B cell (primary cell): ENCODE measurements around the gene COQ7. TPM values are rescaled to one million over a fixed set of nuclear protein-coding genes. Genes with fewer than 3 reads are reported as not detected.

Experiments
- ATAC-seq: fragments of 200-7000 bp; cut with Tn5 transposase; one replicate; pipeline ENCODE4 v1.10.0; 2021; ENCODE audit warnings: low read depth, mild to moderate bottlenecking, moderate number of reproducible peaks, moderate library complexity
- CTCF ChIA-PET: fragments of 350-600 bp; sonication (Branson Sonifier 250); formaldehyde crosslinking; loops from one replicate; lab custom pipeline; 2021; ENCODE audit warnings: antibody characterized with exemption, inconsistent platforms; lab: Charles Lee
- POLR2A ChIA-PET: fragments of 350-600 bp; sonication (Branson Sonifier 250); formaldehyde crosslinking; loops from one replicate; lab custom pipeline; 2021; ENCODE audit warnings: antibody characterized with exemption; lab: Charles Lee
- DNase-seq: peaks from one replicate; pipeline ENCODE4 v3.0.0; 2013
- H2AFZ ChIP-seq: 2 replicates; pipeline ENCODE4 v1.6.1; 2012; ENCODE audit warnings: mild to moderate bottlenecking, low read depth, low read length; ENCODE audit not compliant: insufficient read depth, poor library complexity, severe bottlenecking
- H3K27ac ChIP-seq, 2 donors: 1 replicate in 1 of 2; 2 replicates in 1 of 2; pipeline ENCODE4 v1.5.1; 2012 to 2013; ENCODE audit warnings: low read length in 2 of 2, mild to moderate bottlenecking in 2 of 2, moderate library complexity in 1 of 2
- H3K27me3 ChIP-seq, 4 experiments: fragments of 200-600 bp in 1 of 4; sonication (generic) in 1 of 4; replicated peaks in 1 of 4; 1 replicate in 2 of 4; 2 replicates in 2 of 4; pipeline versions ENCODE4 v1.6.1 to v1.7.0; 2013 to 2016; ENCODE audit warnings: low read length in 3 of 4, mild to moderate bottlenecking in 2 of 4, mixed read lengths in 1 of 4, moderate library complexity in 1 of 4; ENCODE audit not compliant: insufficient read depth in 4 of 4, control insufficient read depth in 3 of 4; ENCODE audit errors: control extremely low read depth in 1 of 4
- H3K36me3 ChIP-seq, 2 experiments: replicated peaks in 1 of 2; 1 replicate in 1 of 2; 2 replicates in 1 of 2; pipeline versions ENCODE4 v1.6.1 to v1.7.1; 2013; ENCODE audit warnings: low read length in 1 of 2; ENCODE audit not compliant: insufficient read depth in 2 of 2, control insufficient read depth in 1 of 2; ENCODE audit errors: control extremely low read depth in 1 of 2, extremely low read depth in 1 of 2
- H3K4me1 ChIP-seq, 2 donors: fragments of 200-600 bp in 1 of 2; sonication (generic) in 1 of 2; 1 replicate in 1 of 2; 2 replicates in 1 of 2; pipeline versions ENCODE4 v1.5.1 to v1.6.1; 2013 to 2017; ENCODE audit warnings: low read length in 2 of 2; ENCODE audit not compliant: control insufficient read depth in 2 of 2, insufficient read depth in 2 of 2
- H3K4me2 ChIP-seq: replicated peaks from 2 replicates; pipeline ENCODE3; 2012; ENCODE audit warnings: mild to moderate bottlenecking, low read depth, low read length; ENCODE audit not compliant: poor library complexity, severe bottlenecking
- H3K4me3 ChIP-seq, 5 experiments: fragments of 200-600 bp in 1 of 5; sonication (generic) in 1 of 5; 1 replicate in 3 of 5; 2 replicates in 2 of 5; pipeline versions ENCODE4 v1.5.1 to v1.7.0; 2011 to 2016; ENCODE audit warnings: low read length in 4 of 5, mild to moderate bottlenecking in 4 of 5, low read depth in 2 of 5, control low read depth in 1 of 5, moderate library complexity in 1 of 5; ENCODE audit not compliant: insufficient read depth in 1 of 5; ENCODE audit errors: control extremely low read depth in 1 of 5, extremely low read depth in 1 of 5
- H3K79me2 ChIP-seq: fragments of 200-600 bp; sonication (generic); one replicate; pipeline ENCODE4 v1.6.0; 2016; ENCODE audit warnings: low read length; ENCODE audit not compliant: control insufficient read depth, insufficient read depth
- H3K9ac ChIP-seq: fragments of 200-600 bp; sonication (generic); 2 replicates; pipeline ENCODE4 v1.6.1; 2017; ENCODE audit warnings: mild to moderate bottlenecking, low read length, moderate library complexity
- H3K9me3 ChIP-seq, 3 donors: one replicate each; pipeline versions ENCODE4 v1.6.1 to v1.7.1; 2013; ENCODE audit warnings: low read length in 2 of 3; ENCODE audit not compliant: control insufficient read depth in 2 of 3, insufficient read depth in 1 of 3; ENCODE audit errors: control extremely low read depth in 1 of 3
- H4K20me1 ChIP-seq: 2 replicates; pipeline ENCODE4 v1.6.0; 2012; ENCODE audit warnings: mild to moderate bottlenecking, low read length; ENCODE audit not compliant: insufficient read depth, control insufficient read depth, poor library complexity, severe bottlenecking
- H3K27ac Mint-ChIP-seq: one replicate; pipeline ENCODE4 v1.8.0; 2021; ENCODE audit warnings: mixed read lengths
- H3K27me3 Mint-ChIP-seq: one replicate; pipeline ENCODE4 v1.8.0; 2021; ENCODE audit warnings: mixed read lengths
- H3K4me1 Mint-ChIP-seq: one replicate; pipeline ENCODE4 v1.8.0; 2021; ENCODE audit warnings: mixed read lengths
- H3K4me3 Mint-ChIP-seq: one replicate; pipeline ENCODE4 v1.8.0; 2021; ENCODE audit warnings: mixed read lengths
- H3K9me3 Mint-ChIP-seq: one replicate; pipeline ENCODE4 v1.8.0; 2022; ENCODE audit warnings: mixed read lengths; ENCODE audit not compliant: insufficient read depth
- CTCF ChIP-seq: fragments of 200-600 bp; IDR thresholded peaks from one replicate; pipeline ENCODE4 v1.8.0; 2022; ENCODE audit warnings: antibody characterized with exemption, mild to moderate bottlenecking
- EZH2 ChIP-seq: IDR thresholded peaks from 2 replicates; pipeline ENCODE4 v1.6.1; 2012; ENCODE audit warnings: borderline replicate concordance, low read depth, mild to moderate bottlenecking, moderate library complexity, low read length; ENCODE audit not compliant: insufficient read depth, poor library complexity, severe bottlenecking
- whole genome bisulfite sequencing: methylation state at CpG from one replicate; pipeline ENCODE4 v1.1.5; 2013; ENCODE audit warnings: missing lambda C conversion rate; ENCODE audit not compliant: insufficient coverage; 5-methylcytosine and 5-hydroxymethylcytosine counted together
- intact Hi-C: fragments of 100-400 bp; cut with micrococcal nuclease; formaldehyde crosslinking; loops from one replicate; pipeline ENCODE4 v1.10.0; 2022
- polyA plus RNA-seq: library from polyadenylated mRNA; depleted of rRNA; stranded (reverse); fragments of >200 nt; gene quantifications from 2 replicates; pipeline ENCODE4 v1.2.3, GENCODE V29; 2012
- total RNA-seq, 2 donors: library from RNA; stranded (reverse); fragments of 120-200 nt in 1 of 2; gene quantifications; 1 replicate in 1 of 2; 2 replicates in 1 of 2; pipeline versions ENCODE4 v1.2.3 to v1.2.4, GENCODE V29; 2013 to 2022

COQ7 gene
- total and polyA plus RNA-seq, 2 donors (not counting 1 experiment from before 2014, with no cell fraction given): 8.1 to 19.4 TPM

GRCh38 chr16:19115148-19116021 lies 48.0 kb downstream of the COQ7 start:
- Mint-ChIP-seq H3K27me3 (peaks cover 13% of the 10 kb centered on the region), H3K9me3 (no peaks in the 10 kb centered on the region), H3K4me3 (no peak overlapping the region), H3K27ac (no peak overlapping the region), H3K4me1 (peaks cover 47% of the 10 kb centered on the region)
- ATAC-seq: no peak
- Histone ChIP-seq H3K36me3 (no peaks in the 10 kb centered on the region), H3K4me2 (no peak overlapping the region), H3K79me2 (no peaks in the 10 kb centered on the region), H3K9ac (no peak overlapping the region), H3K4me1 (peaks cover 29 to 45% of the 10 kb centered on the region in 2 donors), H3K4me3 (no peak overlapping the region), H2AFZ (no peak overlapping the region), H4K20me1 (no peaks in the 10 kb centered on the region), H3K27ac (no peak overlapping the region), H3K9me3 (no peaks in the 10 kb centered on the region), H3K27me3 (peaks cover 0 to 12% (median 0%) of the 10 kb centered on the region in 4 experiments)
- ChIA-PET POLR2A (no interaction called here), CTCF (interaction anchor here (0.8 to 2.6 kb wide), 3 partner anchors 26 to 424 kb away, joined by 3 to 15 read pairs (median 4); no protein-coding TSS in a partner anchor)
- intact Hi-C loops: loop anchor here (2.0 to 5.0 kb wide), 2 partner anchors 15 to 97 kb away; no protein-coding TSS in a partner anchor
- TF ChIP-seq CTCF: no peak
- TF ChIP-seq EZH2: no peak
- DNase-seq: no peak
- WGBS: 98% methylated on average over 47 of the region's 50 CpGs
